ENCODE results near the gene RAB11FIP4.

The RAB11FIP4 gene

DNA sequence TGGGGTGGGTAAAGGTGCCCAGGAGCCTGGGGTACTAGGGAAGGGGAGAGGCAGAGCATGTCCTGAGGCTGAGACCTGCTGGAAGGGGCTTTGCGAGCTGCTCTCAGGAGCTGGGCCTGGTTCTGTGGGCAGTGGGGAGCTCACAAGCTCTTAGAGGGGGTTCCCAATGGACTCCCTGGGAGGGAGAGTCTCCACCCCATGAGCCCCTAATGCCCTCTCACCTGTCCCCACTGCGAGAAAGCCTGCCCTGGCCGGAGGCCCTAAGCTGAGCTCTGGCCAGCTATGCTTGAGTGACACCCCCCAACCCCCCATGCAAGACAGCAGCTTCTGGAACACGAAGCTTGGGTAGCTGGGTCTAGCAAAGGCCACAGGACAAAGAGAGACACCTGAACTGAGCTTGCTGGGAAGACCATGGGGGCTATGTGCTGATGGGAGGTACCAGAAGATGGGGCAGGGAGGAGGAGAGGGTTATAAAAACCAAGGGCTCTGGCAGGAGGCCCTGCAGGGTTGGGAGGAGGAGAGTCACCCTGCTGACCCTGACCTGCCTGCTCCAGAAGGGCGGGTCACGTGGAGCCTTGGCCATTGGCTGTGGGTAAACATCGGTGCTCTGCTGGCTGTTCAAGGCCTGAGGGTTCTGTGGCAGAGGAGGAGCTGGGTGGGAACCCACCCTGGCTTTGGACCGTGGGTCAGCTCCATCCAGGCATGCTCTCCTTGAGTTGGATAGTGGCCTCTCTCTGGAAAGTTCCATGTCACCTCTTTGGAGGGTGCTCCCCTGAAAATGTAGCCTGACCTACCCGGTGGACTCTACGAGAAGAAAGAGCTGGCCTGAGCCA lies 106.7 kb downstream of the RAB11FIP4 start:
- no peak for DNase-seq (ENCODE audit: low read depth)

DNA sequence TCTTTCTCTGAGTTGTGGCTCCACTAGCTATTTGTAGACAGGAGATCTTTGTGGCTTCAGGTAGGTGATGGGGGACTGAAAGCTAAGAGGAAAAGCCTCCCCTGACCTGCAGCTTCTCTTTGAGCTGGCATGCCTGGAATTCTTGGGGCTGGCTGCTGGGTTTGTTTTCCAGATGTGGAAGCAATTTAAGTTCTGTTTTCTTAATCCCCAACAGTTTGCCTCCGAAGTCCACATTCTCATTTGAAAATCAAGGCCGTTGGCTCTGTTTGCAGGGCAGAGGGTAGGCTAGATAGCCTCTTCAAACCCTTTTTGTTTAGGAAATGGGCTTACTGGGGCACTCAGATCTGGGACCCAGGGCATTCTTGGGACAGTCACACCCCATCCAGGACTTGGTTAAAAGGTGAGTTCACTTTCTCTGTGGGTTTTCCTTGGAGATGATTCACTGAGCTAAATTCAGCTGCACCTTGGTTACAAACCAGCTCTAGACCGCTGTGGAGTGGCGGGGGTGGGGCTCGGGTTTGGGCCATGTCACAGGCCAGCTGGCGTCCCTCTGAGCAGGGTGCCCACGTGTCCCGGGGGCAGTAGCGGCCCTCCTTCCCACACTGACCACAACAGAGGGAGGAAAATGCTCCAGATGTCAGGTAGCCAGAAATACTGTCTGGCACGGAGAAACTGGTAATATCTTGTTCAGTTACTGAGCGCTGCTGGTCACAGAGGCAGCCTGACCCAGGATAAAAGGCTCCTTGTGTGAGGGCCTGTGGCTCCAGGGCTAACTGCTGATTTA lies 108.5 kb downstream of the RAB11FIP4 start:
- peak; percentile 30 for DNase-seq (ENCODE audit: low read depth)

DNA sequence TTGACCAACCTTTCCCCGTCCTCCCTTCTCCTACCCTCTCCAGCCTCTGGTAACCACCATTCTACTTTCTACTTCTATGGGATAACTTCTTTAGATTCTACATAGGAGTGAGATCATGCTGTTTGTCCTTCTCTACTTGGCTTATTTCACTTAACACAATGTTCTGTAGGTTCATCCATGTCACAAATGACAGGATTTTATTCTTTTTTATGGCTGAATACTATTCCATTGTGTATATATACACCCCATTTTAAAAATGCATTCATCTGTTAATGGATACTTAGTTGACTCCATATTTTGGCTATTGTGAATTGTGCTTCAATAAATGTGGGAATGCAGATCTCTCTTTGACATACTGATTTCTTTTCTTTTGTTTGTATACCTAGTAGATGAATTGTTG lies 115.0 kb downstream of the RAB11FIP4 start:
- DNase-seq (ENCODE audit: low read depth), result no peak

DNA sequence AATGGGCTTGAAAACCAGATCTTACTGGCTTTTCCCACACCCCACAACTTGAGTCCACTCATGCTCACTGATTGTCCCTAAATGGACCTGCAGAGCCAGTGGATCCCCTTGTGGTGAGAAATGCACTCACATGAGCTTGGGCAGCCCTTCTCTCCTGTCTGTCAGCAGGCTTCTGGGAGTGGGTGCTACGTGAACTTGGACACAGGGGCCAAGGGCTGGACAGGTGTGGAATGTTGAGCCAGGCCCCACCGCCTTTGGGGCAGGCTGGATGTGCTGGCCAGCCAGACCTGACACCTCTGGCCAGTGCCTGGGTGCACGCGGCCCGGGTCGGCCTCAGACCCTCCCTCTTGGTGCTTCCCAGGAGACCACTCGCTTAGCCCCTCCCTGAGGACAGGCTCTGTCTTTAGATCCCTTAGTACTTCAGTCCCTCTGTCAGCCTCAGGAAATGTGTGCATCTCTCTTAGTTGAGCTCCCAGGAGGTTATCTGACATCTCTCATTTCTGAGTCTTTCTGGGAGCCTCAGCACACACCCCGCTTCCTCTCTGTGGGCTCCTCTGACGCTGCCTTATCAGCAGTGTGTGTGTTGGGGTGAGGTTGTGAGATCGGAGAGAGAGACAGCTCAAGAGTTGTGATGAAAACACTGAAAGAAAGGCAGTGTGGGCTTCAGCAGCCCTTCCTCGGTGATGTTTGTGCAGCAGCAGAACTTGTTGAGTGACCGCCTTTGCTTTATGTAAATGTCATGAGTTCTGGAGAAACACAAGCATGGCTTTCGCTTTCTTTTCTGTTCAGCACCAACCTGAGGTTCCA lies 117.0 kb downstream of the RAB11FIP4 start:
- DNase-seq (ENCODE audit: low read depth), result no peak

DNA sequence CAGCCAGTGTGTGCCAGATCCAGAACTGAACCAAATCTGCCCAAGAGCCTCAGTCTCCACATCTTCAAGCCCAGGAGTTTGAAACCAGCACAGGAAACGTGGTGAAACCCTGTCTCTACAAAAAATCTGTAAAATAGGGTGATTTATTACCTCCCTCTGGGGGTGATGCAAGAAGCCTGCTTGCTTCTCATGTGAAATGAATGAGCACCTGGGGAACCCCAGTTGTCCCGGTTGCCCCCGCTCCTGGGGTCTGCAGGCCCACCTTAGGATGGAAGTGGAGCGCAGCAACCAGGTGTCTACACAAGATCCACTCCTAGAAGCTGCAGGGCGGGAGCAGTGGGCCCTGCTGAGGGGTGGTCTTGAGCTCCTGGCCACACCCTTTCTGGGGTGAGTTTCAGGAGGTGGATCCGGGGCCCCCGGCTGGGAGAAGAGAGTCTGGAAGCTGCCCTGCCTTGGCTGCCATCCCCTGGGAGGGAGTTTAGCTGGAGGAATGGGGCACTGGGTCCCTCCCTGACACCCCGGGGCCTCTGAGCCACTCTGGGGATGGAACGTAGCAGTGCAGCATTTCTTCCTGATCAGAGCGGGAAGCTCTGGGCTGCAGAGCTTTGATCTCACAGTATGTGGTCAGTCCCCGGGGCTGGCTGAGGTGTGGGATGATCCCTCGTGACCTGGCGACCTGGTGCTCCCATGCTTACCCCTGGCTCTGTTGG lies 117.8 kb downstream of the RAB11FIP4 start:
- no peak for DNase-seq (ENCODE audit: low read depth)

DNA sequence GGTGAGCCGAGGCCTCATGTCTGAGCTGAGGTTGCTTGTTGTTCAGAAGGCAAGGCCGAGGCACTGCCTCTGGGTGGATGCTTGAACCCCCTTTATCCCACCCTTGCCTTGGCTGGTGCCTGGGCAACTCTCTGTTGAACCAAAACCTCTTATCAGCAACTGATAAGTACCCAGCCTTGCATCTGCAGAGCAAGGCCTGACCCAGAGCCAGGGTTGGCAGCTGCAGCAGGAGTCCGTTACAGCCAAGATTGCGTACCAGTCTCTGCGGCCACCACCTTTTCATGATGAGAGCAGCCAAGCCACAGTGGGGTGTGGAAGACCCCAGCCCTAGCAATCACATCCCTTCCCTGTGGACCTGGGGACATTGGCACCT lies 118.3 kb downstream of the RAB11FIP4 start:
- DNase-seq (ENCODE audit: low read depth), result no peak

DNA sequence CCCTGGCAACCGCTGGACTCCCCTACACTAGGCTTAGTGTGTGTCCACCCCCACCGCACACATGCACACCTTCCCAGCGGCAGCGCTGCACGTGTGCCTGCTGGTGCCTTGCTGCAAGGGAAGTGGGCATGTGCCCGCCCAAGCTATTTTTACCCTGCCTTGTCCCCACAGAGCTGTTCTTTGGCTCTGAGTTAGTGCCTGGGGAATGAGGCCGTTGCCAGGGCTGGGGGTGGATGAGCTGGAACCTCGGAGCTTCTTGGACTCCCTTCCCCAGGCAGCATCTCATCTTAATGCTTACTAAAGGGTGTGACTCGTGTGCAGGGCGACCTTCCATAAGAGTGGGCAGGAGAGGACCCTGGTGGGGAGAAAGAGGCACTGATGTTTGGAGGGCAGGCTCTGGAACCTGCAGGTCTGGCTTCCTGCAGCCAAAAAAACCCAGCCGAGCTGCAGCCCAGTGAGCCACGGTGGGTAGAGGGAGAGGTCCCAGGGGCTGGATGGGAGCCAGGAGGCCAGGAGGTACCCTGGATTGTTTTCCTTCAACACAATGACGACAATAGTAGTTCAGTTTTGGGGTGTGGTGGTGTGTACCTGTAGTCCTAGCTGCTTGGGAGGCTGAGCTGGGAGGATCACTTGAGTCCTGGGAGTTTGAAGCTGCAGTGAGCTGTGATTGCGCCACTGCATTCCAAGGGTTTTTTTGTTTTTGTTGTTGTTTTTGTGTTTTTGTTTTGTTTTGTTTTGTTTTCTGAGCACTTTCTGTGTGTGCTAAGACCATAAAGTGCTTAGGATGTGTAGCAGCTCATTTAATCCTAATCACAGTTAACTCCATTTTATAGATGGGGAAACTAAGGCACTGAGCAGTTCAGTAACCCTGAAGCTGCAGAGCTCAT lies 119.1 kb downstream of the RAB11FIP4 start:
- DNase-seq (ENCODE audit: low read depth), result peak; percentile 19

DNA sequence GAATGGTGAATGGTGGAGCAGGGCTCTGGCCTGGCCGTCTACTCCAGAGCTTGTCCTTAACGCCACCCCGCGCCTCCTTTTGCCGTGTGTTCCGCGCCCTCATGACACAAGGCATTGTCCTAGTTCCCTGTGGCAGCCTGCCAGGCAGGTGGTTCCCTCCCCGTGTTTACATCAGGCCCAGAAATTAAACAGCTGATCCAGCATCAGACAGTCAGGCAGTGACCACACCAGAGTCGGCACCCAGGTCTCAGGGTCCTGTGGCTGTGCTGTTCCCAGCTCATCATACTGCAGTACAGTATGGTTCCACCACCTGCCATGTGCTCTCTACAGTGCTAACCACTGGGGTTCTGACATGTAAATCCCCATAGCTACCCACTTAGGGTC lies 119.7 kb downstream of the RAB11FIP4 start:
- no peak for DNase-seq (ENCODE audit: low read depth)

DNA sequence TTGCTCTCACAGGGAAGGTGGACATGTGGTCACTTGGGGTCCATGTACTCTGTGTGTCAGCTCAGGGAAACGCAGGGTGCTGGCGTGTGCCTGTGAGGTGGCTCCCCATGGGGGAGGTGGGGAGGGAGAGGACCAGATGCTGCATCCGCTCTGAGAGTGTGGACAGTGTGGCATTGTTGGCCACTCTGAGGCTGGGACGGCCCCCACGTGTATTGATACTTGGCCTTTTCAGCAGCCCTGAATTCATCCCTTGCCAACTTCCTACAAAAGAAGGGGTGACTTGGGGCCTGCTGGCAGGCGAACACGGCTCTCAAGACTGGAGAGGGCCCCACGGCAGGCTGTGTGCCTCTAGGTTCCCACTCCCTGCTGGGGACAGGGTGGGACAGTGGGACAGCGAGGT lies 120.1 kb downstream of the RAB11FIP4 start:
- DNase-seq (ENCODE audit: low read depth), result no peak

DNA sequence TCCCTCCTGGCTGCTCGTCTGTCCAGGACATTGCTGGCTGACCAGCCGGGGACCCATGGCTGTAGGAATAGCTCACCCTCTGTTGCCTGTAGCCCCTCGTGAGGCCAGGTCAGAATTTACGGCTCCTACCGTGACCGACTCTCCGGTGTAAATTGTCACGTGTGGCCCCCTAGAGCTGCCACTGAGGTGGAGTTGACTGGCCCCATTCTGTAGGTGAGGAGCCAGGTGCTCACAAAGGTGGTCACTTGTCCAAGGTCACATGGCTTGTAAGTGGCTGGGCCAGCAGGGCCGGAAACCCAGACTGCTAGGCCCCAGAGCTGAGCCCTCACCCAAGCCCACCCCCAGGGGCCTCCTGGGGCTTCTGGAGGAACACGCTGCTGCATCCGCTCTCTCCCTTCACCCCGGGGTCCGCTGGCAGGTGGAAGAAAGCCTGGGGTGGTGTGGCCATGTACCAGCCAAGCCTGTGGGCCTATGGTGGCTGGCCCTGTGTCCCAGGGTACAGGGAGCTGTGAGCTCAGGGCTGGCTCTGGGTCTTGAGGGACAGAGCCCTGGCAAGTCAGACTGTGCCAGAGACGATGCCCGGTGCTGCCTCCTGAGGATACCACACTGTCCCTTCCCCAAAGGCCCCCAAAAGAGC lies 120.7 kb downstream of the RAB11FIP4 start:
- no peak for DNase-seq (ENCODE audit: low read depth)

DNA sequence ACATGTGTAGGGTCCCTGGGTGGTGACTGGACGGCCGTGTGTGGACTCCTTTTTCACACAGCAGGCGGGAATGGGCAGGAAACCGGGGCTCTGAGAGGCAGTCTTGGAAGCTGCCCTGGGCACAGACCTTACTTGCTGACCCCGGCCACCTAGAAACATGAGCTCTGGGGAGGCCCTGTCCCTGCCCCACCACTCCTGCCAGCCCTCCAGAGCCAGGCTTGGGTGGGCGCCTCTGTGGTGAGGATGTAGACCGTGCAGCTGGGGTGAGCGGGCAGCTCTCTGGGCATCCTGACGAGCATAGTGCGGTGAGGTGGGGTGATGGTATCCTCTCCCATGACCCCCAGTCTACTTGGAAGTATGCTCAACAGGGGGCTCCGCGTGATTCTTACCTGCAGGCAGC lies 121.3 kb downstream of the RAB11FIP4 start:
- DNase-seq (ENCODE audit: low read depth), result no peak

DNA sequence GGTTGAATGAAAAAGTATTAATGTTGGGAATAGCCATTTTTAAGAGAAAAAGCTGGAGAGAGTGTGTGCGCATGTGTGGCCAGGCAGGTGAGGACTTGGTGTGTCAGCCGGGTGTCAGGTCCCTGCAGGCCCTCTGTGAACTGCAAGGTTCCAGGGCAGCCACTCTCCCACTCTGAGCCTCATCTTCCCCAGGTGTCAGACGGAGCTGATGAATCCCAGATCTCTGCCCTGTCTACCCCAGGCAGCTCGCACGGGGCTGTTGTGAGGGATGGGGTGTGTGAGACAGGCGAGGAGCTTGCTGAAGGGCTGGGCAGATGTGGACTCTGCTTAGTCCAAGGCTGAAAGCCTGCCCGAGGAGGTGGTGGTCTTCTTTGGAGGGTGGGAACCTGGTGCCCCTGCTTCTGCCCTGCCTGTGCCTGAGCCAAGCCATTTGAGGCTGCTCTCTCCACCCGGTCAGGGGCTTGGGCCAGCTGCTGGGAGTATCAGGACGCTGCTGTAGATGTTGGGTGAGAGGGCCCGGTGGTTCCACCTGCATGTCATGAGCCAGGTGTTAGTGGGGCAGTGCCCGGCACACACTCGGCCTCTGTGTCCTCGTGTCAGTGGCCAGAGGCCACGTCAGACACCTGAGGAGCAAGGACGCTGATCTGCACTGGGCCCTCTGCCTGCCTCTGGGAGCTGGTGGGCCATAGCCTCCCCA lies 122.4 kb downstream of the RAB11FIP4 start:
- DNase-seq (ENCODE audit: low read depth), result no peak

DNA sequence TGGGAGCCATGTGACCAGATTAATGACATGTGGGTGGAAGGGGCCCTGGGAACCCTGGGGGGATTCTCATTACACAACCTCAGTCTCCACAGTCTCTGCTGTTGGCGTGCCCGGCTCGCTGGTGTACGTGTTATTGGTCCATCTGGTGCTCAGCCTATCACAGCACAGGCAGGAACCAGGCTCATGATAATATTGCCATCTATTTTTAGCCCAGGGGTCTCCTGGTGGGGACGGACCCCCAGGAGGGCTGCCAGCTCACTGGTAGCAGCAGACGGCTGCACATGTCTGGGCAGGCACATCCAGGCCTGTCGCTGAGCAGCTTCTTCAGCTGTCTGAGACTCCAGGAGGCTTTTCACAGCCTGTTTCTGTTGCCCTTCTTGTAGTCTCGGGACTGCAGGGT lies 123.8 kb downstream of the RAB11FIP4 start:
- DNase-seq (ENCODE audit: low read depth), result no peak

DNA sequence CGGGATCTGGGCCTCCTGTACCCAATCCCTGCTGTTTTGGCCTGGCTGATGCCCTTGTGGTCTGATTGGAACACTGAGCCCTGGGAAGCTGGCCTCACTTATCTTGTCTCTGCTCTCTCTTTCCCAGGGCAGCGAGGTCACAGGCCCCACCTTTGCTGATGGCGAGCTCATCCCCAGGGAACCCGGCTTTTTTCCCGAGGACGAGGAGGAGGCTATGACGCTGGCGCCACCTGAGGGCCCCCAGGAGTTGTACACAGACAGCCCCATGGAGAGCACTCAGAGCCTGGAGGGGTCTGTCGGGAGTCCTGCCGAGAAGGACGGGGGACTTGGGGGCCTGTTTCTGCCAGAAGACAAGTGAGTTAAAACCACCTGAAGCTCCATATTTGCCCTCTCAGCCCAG lies 126.0 kb downstream of the RAB11FIP4 start:
- DNase-seq (ENCODE audit: low read depth), result peak; percentile 18

DNA sequence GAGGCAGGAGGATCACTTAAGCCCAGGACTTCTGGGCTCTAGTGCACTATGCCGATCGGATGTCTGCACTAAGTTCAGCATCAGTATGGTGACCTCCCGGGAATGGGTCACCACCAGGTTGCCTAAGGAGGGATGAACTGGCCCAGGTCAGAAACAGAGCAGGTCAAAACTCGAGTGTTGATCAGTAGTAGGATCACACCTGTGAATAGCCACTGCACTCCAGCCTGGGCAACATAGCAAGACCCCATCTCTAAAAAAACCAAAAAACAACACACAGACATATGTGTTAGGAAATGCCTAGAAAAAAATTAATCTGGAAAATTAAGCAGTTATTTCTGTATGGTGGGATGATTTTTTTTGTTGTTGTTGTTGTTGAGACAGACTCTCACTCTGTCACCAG lies 127.0 kb downstream of the RAB11FIP4 start:
- no peak for DNase-seq (ENCODE audit: low read depth)

DNA sequence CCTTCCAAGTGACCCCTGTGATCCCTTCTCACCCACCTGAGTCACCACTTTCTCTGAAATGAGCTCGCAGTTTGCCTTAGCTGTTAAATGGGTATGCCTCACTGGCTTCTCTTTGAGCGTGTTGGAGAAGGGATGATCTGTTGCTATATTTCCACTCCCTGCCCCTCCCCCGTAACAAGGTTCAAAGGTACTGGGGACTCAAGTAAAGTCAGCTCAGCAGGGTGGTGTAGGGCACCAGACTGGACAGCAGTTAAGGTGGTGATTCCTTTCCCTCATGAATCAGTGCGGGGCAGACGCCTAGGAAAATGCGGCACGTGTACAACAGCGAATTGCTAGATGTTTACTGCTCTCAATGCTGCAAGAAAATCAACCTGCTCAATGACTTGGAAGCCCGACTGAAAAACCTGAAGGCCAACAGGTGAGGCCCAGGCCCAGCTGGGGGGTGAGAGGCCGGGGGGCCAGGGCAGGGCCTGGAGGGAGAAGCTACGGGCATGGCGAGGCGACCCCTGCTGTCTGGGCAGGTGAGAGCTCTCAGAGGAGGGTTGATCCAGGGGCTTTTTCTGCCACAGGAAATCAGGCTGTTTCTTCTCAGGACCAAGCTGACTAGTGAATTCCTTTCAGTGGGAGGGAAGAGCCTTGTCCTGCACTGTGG lies 130.3 kb downstream of the RAB11FIP4 start:
- DNase-seq (ENCODE audit: low read depth), result no peak

DNA sequence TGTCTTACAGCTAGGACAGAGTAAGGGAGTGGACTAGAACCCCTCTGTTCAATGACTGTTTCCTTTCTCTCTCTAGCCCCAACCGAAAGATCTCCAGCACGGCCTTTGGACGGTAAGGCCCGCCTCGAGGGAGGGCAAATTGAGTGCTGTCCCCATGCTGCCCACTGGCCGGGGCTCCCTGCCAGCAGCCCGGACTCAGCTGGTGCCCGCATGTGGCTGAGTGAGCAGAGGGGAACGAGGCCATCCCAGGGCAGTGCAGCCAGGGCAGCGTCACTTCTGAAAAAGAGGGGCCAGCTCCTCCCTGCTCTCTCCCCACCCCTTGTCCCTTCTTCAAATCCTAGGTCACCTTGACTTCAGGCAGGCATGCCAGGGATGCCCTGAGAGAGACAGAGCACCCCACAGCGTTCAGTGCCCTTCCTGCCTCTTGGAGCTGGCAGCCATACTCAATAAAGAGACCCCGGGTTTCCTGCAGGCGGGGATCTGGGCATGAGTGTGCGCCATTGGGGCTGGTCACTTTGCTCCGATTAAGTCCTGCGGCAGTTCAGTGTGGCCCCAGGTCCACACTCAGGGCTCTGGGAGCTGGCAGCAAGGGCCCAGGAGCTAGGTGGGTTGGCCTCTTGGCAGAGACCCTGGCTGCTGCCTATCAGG lies 130.9 kb downstream of the RAB11FIP4 start:
- no peak for DNase-seq (ENCODE audit: low read depth)

DNA sequence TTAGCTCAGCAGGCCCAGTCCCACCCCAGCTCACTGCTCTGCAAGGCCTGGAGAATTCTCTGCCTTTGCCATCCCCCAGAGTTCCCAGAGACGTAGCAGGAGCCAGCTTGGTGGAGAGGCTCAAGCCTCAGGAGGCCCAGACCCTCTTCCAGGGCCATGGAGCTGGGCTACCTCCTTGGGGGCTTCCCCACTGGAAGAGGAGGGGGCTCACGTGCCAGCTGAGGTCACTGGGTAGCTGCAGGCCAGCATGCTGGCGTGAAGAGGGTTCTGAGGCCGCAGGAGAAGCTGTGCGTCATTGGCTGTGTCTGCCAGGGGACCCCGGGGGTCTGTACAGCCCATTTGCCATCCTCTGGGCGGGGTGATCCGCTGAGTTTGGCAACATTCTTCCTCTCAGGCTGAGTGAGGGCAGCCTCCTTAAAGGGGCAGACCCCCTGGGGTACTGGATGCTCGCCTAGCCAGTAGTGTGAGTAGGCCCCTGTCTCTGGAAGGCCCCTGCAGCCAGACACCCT lies 131.6 kb downstream of the RAB11FIP4 start:
- no peak for DNase-seq (ENCODE audit: low read depth)

Measured in EH (cell line).